ENCODE data around the gene SELENBP1.

The SELENBP1 gene

GRCh38 chr1:151367658-151368392 is 4.7 kb downstream of the SELENBP1 start:
- TF ChIP-seq TAF1 (IDR thresholded peaks at IDR 0.05; ENCODE audit: low read depth) (no peak), ZBTB7A (IDR thresholded peaks at IDR 0.05; ENCODE audit: low read depth) (no peak), CREB1 (IDR thresholded peaks at IDR 0.05; ENCODE audit: low read depth) (no peak), YY1 (IDR thresholded peaks at IDR 0.05; ENCODE audit: low read depth) (no peak), EP300 (IDR thresholded peaks at IDR 0.05; ENCODE audit: borderline replicate concordance) (no peak), CEBPB (IDR thresholded peaks at IDR 0.05) (no peak), NFIC (IDR thresholded peaks at IDR 0.05) (no peak), REST (IDR thresholded peaks at IDR 0.05; ENCODE audit: low read depth) (no peak), FOXM1 (IDR thresholded peaks at IDR 0.05; ENCODE audit: borderline replicate concordance, low read depth) (no peak), TCF12 (IDR thresholded peaks at IDR 0.05; ENCODE audit: low read depth) (no peak), RAD21 (IDR thresholded peaks at IDR 0.05; ENCODE audit: low read depth) (no peak), EGR1 (IDR thresholded peaks at IDR 0.05) (no peak), TEAD4 (IDR thresholded peaks at IDR 0.05) (no peak)
- TF ChIP-seq, protein P1, sequence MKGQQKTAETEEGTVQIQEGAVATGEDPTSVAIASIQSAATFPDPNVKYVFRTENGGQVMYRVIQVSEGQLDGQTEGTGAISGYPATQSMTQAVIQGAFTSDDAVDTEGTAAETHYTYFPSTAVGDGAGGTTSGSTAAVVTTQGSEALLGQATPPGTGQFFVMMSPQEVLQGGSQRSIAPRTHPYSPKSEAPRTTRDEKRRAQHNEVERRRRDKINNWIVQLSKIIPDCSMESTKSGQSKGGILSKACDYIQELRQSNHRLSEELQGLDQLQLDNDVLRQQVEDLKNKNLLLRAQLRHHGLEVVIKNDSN (IDR thresholded peaks at IDR 0.05): no peak

DNA sequence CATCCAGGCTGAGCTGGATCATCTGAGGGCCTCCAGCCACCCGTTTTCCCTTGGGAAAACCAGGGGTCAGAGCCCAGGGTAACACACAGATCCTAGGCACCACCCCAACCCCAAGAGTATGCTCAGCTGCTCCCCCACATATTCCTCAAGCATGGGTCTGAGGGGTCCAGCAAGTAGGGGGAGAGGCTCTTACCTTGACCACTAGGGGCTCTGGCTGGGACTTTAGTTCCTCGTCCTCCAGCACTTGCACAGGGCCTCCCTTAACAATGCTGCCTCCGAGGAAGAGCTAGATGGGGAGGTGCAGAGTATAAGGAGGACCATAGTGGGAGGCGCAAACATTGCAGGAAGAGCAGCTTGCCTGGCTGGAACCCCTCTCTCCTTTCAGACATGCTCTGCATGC is 7.5 kb downstream of the SELENBP1 start:
- TF ChIP-seq TAF1 (IDR thresholded peaks at IDR 0.05; ENCODE audit: low read depth) (no peak), YY1 (IDR thresholded peaks at IDR 0.05; ENCODE audit: low read depth) (no peak), RAD21 (IDR thresholded peaks at IDR 0.05; ENCODE audit: low read depth) (no peak), FOXM1 (IDR thresholded peaks at IDR 0.05; ENCODE audit: borderline replicate concordance, low read depth) (no peak), MAX (IDR thresholded peaks at IDR 0.05) (no peak), CEBPB (IDR thresholded peaks at IDR 0.05) (no peak), ZBTB7A (IDR thresholded peaks at IDR 0.05; ENCODE audit: low read depth) (no peak), TCF12 (IDR thresholded peaks at IDR 0.05; ENCODE audit: low read depth) (no peak), REST (IDR thresholded peaks at IDR 0.05; ENCODE audit: low read depth) (no peak), EGR1 (IDR thresholded peaks at IDR 0.05) (no peak), NFIC (IDR thresholded peaks at IDR 0.05) (no peak)
- TF ChIP-seq, protein P1 (IDR thresholded peaks at IDR 0.05): no peak

DNA sequence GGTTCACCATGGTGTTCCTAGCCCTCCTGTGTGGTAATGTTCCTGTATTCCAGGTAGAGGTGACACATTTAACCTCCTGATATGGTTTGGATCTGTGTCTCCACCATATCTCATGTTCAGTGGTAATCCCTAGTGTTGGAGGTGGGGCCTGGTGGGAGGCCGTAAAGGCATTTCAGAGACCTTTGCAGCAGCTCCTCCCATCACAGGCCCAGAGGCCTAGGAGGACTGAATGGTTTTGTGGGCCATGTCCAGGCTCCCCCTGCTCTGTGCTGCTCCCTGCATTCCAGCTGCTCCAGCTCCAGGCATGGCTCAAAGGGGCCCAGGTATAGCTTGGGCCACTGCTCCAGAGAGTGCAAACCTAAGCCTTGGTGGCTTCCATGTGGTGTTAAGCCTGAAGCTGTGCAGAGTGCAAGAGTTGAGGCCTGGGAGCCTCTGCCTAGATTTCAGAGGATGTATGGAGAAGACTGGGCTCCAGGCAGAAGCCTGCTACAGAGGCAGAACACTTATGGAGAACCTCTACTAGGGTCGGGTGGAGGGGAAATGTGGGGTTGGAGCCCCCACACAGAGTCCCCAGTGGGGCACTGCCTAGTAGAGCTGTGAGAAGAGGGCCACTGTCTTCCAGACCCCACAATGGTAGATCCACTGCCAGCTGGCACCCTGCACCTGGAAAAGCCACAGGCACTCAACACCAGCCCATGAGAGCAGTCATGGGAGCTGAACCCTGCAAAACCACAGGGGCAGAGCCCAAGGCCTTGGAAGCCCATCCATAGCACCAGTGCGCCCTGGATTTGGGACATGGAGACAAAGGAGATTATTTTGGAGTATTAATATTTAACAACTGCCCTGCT is 10.0 kb downstream of the SELENBP1 start:
- TF ChIP-seq RAD21 (IDR thresholded peaks at IDR 0.05; ENCODE audit: low read depth) (no peak), EP300 (IDR thresholded peaks at IDR 0.05; ENCODE audit: borderline replicate concordance) (no peak), MAX (IDR thresholded peaks at IDR 0.05) (no peak), YY1 (IDR thresholded peaks at IDR 0.05; ENCODE audit: low read depth) (no peak), TCF12 (IDR thresholded peaks at IDR 0.05; ENCODE audit: low read depth) (no peak), EGR1 (IDR thresholded peaks at IDR 0.05) (no peak), CEBPB (IDR thresholded peaks at IDR 0.05) (no peak)

GRCh38 chr1:151361883-151362282 is 10.6 kb downstream of the SELENBP1 start:
- no peak for TF ChIP-seq MAX (IDR thresholded peaks at IDR 0.05)
- no peak for TF ChIP-seq RAD21 (IDR thresholded peaks at IDR 0.05; ENCODE audit: low read depth)
- no peak for TF ChIP-seq EP300 (IDR thresholded peaks at IDR 0.05; ENCODE audit: borderline replicate concordance)
- TF ChIP-seq EGR1 (IDR thresholded peaks at IDR 0.05): no peak
- no peak for TF ChIP-seq TCF12 (IDR thresholded peaks at IDR 0.05; ENCODE audit: low read depth)
- TF ChIP-seq FOXM1 (IDR thresholded peaks at IDR 0.05; ENCODE audit: borderline replicate concordance, low read depth): no peak
- TF ChIP-seq ZBTB7A (IDR thresholded peaks at IDR 0.05; ENCODE audit: low read depth): no peak
- TF ChIP-seq TAF1 (IDR thresholded peaks at IDR 0.05; ENCODE audit: low read depth): no peak
- TF ChIP-seq, protein P1 (IDR thresholded peaks at IDR 0.05): no peak
- no peak for TF ChIP-seq NFIC (IDR thresholded peaks at IDR 0.05)
- no peak for TF ChIP-seq CEBPB (IDR thresholded peaks at IDR 0.05)
- TF ChIP-seq CREB1 (IDR thresholded peaks at IDR 0.05; ENCODE audit: low read depth): no peak
- no peak for TF ChIP-seq REST (IDR thresholded peaks at IDR 0.05; ENCODE audit: low read depth)
- no peak for TF ChIP-seq TEAD4 (IDR thresholded peaks at IDR 0.05)
- TF ChIP-seq YY1 (IDR thresholded peaks at IDR 0.05; ENCODE audit: low read depth): no peak
